ENCODE data around the gene PDCD1. TPM values are rescaled to one million over a fixed set of nuclear protein-coding genes. Genes with fewer than 3 reads are reported as not detected.

Gene PDCD1
- total RNA-seq, 1 experiment from 2014 or later = not detected

GRCh38 chr2:241890524-241891235 lies 32.0 kb upstream of the PDCD1 start:
- Histone ChIP-seq H3K4me3 (ENCODE audit: low read length) (no peak overlapping the region), H4K20me1 (ENCODE audit: low read length) (no peaks in the 10 kb centered on the region), H3K4me2 (ENCODE audit: low read length) (no peak overlapping the region), H2AFZ (ENCODE audit: low read length) (no peak overlapping the region), H3K9me3 (ENCODE audit: low read length) (no peaks in the 10 kb centered on the region), H3F3A (ENCODE audit: low read length, unreplicated experiment) (no peaks in the 10 kb centered on the region), H3K9ac (ENCODE audit: low read length) (no peak overlapping the region), H3K79me2 (ENCODE audit: low read length) (no peaks in the 10 kb centered on the region), H3K36me3 (ENCODE audit: low read depth, low read length) (no peaks in the 10 kb centered on the region), H3K27ac (ENCODE audit: low read length) (no peak overlapping the region), H3K27me3 (ENCODE audit: low read length) (no peaks in the 10 kb centered on the region), H3K4me1 (ENCODE audit: insufficient read depth, low read length) (no peaks in the 10 kb centered on the region; the same call in 1 of the 2 replicates), H3K9me2 (replicated peaks; ENCODE audit: low read length) (no peaks in the 10 kb centered on the region)
- TF ChIP-seq EZH2 (IDR thresholded peaks at IDR 0.05; ENCODE audit: low read length, unreplicated experiment) = no peak
- ChIA-PET CTCF (no interaction called here), POLR2A (ENCODE audit: unreplicated experiment) (no interaction called here)
- ATAC-seq (no peak), DNase-seq (no peak)
- intact Hi-C loops (cut with micrococcal nuclease) = no loop called here
- BruUV-seq (replicated peaks) = no TSS peak

- no peaks in the 10 kb centered on the region for H3K36me3 ChIP-seq (ENCODE audit: low read depth, low read length)
- DNase-seq = no peak
- no TSS peak for BruUV-seq (replicated peaks)
These were observed 29.9 kb upstream of the PDCD1 start for GRCh38 chr2:241888641-241889040.

GRCh38 chr2:241887806-241888522 lies 29.3 kb upstream of the PDCD1 start:
- no peaks in the 10 kb centered on the region for H3K79me2 ChIP-seq (ENCODE audit: low read length)
- no peak overlapping the region for H3K9ac ChIP-seq (ENCODE audit: low read length)
- ChIA-PET POLR2A (ENCODE audit: unreplicated experiment) (no interaction called here), CTCF (no interaction called here)
- TF ChIP-seq EZH2 (IDR thresholded peaks at IDR 0.05; ENCODE audit: low read length, unreplicated experiment) = no peak
- TF ChIP-seq EZH2phosphoT487 (IDR thresholded peaks at IDR 0.05; ENCODE audit: borderline replicate concordance, low read length) = no peak
- no peak for TF ChIP-seq CTCF (conservative IDR thresholded peaks at IDR 0.05; ENCODE audit: low read depth, low read length)
- H3K27ac ChIP-seq (ENCODE audit: low read length) = no peak overlapping the region
- no peaks in the 10 kb centered on the region for H3F3A ChIP-seq (ENCODE audit: low read length, unreplicated experiment)
- no TSS peak for BruUV-seq (replicated peaks)
- no peaks in the 10 kb centered on the region for H3K27me3 ChIP-seq (ENCODE audit: low read length)
- H4K20me1 ChIP-seq (ENCODE audit: low read length) = no peaks in the 10 kb centered on the region
- DNase-seq (no peak), ATAC-seq (no peak)
- no peaks in the 10 kb centered on the region for H3K36me3 ChIP-seq (ENCODE audit: low read depth, low read length)
- H3K4me3 ChIP-seq (ENCODE audit: low read length) = no peak overlapping the region
- H3K9me3 ChIP-seq (ENCODE audit: low read length) = no peaks in the 10 kb centered on the region
- no peak overlapping the region for H2AFZ ChIP-seq (ENCODE audit: low read length)
- H3K9me2 ChIP-seq (replicated peaks; ENCODE audit: low read length) = no peaks in the 10 kb centered on the region
- intact Hi-C loops (cut with micrococcal nuclease) = no loop called here
- H3K4me2 ChIP-seq (ENCODE audit: low read length) = no peak overlapping the region
- H3K4me1 ChIP-seq (ENCODE audit: insufficient read depth, low read length) = peaks cover 1% of the 10 kb centered on the region; the same call in 1 of the 2 replicates

More at GRCh38 chr2:241888641-241889040, 29.9 kb upstream of the PDCD1 start:
- Histone ChIP-seq H3K9me2 (replicated peaks; ENCODE audit: low read length) (no peaks in the 10 kb centered on the region), H3F3A (ENCODE audit: low read length, unreplicated experiment) (no peaks in the 10 kb centered on the region), H3K4me1 (ENCODE audit: insufficient read depth, low read length) (no peaks in the 10 kb centered on the region; the same call in 1 of the 2 replicates), H3K9ac (ENCODE audit: low read length) (no peak overlapping the region), H2AFZ (ENCODE audit: low read length) (no peak overlapping the region), H3K4me2 (ENCODE audit: low read length) (no peak overlapping the region), H3K4me3 (ENCODE audit: low read length) (no peak overlapping the region), H3K9me3 (ENCODE audit: low read length) (no peaks in the 10 kb centered on the region), H3K27ac (ENCODE audit: low read length) (no peak overlapping the region), H3K79me2 (ENCODE audit: low read length) (no peaks in the 10 kb centered on the region), H3K27me3 (ENCODE audit: low read length) (no peaks in the 10 kb centered on the region), H4K20me1 (ENCODE audit: low read length) (no peaks in the 10 kb centered on the region)
- intact Hi-C loops (cut with micrococcal nuclease) = no loop called here
- ATAC-seq = no peak
- POLR2A ChIA-PET (ENCODE audit: unreplicated experiment) = no interaction called here
- no peak for TF ChIP-seq EZH2phosphoT487 (IDR thresholded peaks at IDR 0.05; ENCODE audit: borderline replicate concordance, low read length)
- TF ChIP-seq EZH2 (IDR thresholded peaks at IDR 0.05; ENCODE audit: low read length, unreplicated experiment) = no peak
- TF ChIP-seq CTCF (conservative IDR thresholded peaks at IDR 0.05; ENCODE audit: low read depth, low read length) = no peak
- CTCF ChIA-PET = no interaction called here

All from PC-3 (cell line).